ENCODE data around the gene FOXD4L6. TPM values are rescaled to one million over a fixed set of nuclear protein-coding genes. Genes with fewer than 3 reads are reported as not detected.
"Not testable (repeated sequence)": the region's sequence is repeated elsewhere in the genome, so short reads cannot be mapped to it uniquely, and the experiment has no call there.

The FOXD4L6 gene
- total RNA-seq: 1 to 10 TPM in 1 of 4 donors, under 1 TPM in 2, not detected in 1; 0.19 to 1.1 (median 0.25) TPM

DNA sequence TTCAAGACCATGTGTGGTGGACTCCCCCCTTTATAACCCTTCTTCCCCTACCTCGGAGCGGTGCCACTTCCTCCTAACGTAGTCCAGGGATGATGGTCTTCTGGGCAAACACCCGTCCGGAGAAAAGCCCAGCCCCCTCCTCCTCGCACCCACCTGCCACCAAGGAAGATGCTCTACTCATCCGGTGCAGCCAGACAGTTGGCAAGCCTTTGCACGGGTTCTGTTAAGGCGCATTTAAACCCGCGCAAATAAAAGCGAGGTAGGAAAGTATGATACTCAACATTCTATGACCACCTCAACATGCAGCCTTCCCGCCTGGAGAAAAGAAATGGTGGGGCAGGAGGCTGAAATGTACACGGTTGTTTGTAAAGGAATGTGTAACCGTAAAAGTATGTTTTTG lies at the start of gene FOXD4L6:
FOXD4L6 (minus strand) TSS at position 101 of the 400 bp plus-strand sequence. CDS start 298 bp downstream, outside the sequence.
- DNase-seq (ENCODE audit: low spot score); ATAC-seq (ENCODE audit: low FRiP score): not testable (repeated sequence)

- not testable (repeated sequence) for ATAC-seq (ENCODE audit: low FRiP score); DNase-seq (ENCODE audit: low spot score)
These were observed 46.5 kb upstream of the FOXD4L6 start for GRCh38 chr9:41174994-41175393.

GRCh38 chr9:41150116-41150515 lies 21.6 kb upstream of the FOXD4L6 start:
- ATAC-seq (ENCODE audit: low FRiP score); DNase-seq (ENCODE audit: low spot score): not testable (repeated sequence)

DNA sequence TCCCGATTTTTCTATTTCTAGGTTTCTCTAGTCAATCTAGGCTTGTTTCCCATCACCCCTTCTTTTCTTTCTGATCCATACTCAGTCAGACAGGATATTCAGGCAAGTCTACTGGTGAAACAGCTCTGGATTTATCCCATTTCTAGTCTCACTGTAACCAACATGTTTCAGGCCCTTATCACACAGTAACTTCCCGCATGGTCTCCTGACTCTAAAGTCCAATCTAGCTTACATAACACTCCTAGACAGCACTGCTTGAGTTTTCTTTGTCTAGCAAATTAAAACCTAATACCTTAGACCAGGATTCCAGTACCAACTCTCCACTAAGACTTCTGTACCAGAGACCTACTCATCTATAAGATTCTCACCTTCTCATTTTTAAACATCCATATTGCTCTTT lies 13.4 kb upstream of the FOXD4L6 start:
- not testable (repeated sequence) for DNase-seq (ENCODE audit: low spot score); ATAC-seq (ENCODE audit: low FRiP score)

- not testable (repeated sequence) for DNase-seq (ENCODE audit: low spot score); ATAC-seq (ENCODE audit: low FRiP score)
These were observed 1.6 kb downstream of the FOXD4L6 start for GRCh38 chr9:41126746-41127446.

- DNase-seq (ENCODE audit: low spot score); ATAC-seq (ENCODE audit: low FRiP score): not testable (repeated sequence)
These were observed 2.5 kb downstream of the FOXD4L6 start for GRCh38 chr9:41125936-41126335.

GRCh38 chr9:41125109-41125658 lies 3.3 kb downstream of the FOXD4L6 start:
- not testable (repeated sequence) for DNase-seq (ENCODE audit: low spot score); ATAC-seq (ENCODE audit: low FRiP score)

- not testable (repeated sequence) for ATAC-seq (ENCODE audit: low FRiP score); DNase-seq (ENCODE audit: low spot score)
These were observed 4.0 kb downstream of the FOXD4L6 start for GRCh38 chr9:41124250-41125108.

DNA sequence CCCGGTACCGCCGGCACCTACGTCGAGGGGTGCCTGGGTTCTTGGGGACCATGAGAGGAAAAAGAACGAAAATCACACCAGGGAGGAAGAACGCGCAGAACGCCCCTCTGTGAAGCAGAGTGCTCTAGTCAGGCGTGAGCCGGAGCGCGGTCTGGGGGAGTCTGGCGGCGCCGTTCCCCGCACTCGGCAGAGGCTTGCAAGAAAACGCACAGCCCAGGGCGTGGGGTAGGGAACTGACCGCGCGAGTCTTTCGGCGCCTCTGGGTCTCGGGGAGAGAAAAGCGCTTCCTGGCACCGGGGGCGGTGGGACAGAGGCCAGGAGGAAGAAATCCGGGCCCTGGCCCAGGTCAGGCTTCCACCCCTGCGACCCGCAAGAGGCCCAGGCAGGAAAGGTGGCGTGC lies 4.7 kb downstream of the FOXD4L6 start:
- not testable (repeated sequence) for DNase-seq (ENCODE audit: low spot score)
- ATAC-seq (ENCODE audit: low FRiP score): peak; percentile 59

DNA sequence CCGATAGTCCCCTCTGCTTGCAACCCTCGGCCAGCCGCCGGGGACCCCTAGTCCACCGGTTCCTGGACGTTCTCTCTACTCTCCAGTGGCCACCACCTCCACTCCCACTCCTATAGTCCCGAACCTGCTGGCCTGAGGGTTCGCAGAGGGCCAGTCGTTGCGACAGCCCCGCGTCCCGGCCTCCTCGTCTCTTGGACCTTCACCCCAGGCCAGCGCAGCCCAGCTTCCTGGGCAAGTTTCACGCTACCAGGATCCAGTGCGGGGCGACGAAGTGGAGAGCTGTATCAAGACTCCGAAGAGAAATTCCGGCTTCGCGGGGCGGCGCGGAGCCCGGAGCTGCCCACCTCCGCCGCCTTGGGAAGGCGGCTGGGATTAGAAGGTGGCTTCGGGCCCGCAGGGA lies 5.1 kb downstream of the FOXD4L6 start:
- peak; percentile 22 for ATAC-seq (ENCODE audit: low FRiP score)
- DNase-seq (ENCODE audit: low spot score): not testable (repeated sequence)

DNA sequence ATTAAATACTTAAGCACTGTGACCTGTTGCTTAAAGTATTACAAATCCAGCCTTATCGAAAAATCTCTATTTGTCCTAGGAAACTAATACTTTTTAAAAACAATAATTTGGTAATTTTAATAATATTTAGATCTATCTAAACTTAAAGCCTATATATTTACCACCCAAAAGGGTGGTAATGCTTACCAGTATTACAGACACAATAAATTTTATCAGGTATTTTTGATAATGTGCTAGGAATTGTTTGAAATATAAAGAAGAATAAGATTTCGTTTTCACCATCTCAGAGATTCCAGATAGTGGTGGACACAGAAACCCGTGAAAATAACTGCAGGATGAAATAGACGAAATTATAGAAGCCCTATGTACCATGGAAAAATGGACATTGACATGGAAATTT lies 7.8 kb downstream of the FOXD4L6 start:
- DNase-seq (ENCODE audit: low spot score); ATAC-seq (ENCODE audit: low FRiP score): not testable (repeated sequence)

GRCh38 chr9:41119719-41120118 lies 8.8 kb downstream of the FOXD4L6 start:
- DNase-seq (ENCODE audit: low spot score): not testable (repeated sequence)
- ATAC-seq (ENCODE audit: low FRiP score): peak; percentile 35

GRCh38 chr9:41119311-41119710 lies 9.2 kb downstream of the FOXD4L6 start:
- not testable (repeated sequence) for DNase-seq (ENCODE audit: low spot score); ATAC-seq (ENCODE audit: low FRiP score)

GRCh38 chr9:41113348-41113747 lies 15.1 kb downstream of the FOXD4L6 start:
- not testable (repeated sequence) for DNase-seq (ENCODE audit: low spot score)
- ATAC-seq (ENCODE audit: low FRiP score): peak; percentile 32

- DNase-seq (ENCODE audit: low spot score); ATAC-seq (ENCODE audit: low FRiP score): not testable (repeated sequence)
These were observed 17.1 kb downstream of the FOXD4L6 start for GRCh38 chr9:41111414-41111813.

DNA sequence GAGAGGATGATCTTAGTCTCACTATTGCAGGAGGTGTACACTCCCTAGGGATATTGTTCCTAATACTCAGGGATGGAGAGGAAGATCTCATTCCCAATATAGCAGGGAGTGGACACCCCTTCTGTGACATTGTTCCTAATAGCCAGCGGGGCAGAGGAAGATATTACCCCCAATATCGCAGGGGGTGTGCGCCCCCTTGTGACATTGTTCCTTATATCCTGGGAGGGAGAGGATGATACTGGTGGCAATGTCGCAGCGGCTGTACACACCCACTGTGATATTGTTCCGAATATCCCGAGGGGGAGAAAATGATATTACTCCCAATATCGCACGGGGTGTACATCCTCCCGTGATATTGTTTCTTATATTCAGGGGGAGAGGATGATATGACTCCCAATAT lies 17.6 kb downstream of the FOXD4L6 start:
- ATAC-seq (ENCODE audit: low FRiP score); DNase-seq (ENCODE audit: low spot score): not testable (repeated sequence)

DNA sequence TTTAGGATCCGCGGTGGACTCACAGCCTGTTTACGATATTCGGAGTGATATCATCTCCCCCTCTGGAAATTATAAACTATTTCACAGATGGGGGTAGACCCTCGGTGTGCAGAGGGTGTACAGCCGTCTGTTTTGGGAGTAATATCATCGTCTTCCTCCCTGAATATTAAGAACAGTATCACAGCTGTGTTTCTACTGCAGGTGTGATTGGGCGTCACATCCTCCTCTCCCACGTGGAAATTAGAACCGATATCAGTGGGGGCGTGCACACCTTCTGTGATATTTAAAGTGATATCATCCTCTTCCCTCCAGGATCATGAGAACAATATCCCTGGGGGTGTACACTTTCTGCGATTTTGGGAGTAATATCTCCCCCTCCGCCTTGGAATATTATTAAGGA lies 19.2 kb downstream of the FOXD4L6 start:
- not testable (repeated sequence) for DNase-seq (ENCODE audit: low spot score); ATAC-seq (ENCODE audit: low FRiP score)

DNA sequence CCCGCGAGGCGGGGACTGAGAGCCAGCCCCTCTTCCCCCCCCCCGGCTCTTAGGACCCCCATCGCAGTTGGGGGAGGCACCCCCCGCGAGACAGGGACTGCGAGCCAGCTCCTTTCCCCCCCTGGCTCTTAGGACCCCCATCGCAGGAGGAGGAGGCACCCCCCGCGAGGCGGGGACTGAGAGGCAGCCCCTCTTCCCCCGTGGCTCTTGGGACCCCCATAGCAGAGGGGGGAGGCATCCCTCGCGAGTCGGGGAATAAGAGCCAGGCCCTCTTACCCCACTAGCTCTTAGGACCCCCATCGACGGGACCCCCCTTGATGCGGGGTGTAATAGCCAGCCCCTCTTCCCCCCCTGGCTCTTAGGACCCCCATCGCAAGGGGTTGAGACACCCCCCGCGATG lies 19.7 kb downstream of the FOXD4L6 start:
- not testable (repeated sequence) for DNase-seq (ENCODE audit: low spot score); ATAC-seq (ENCODE audit: low FRiP score)

- not testable (repeated sequence) for DNase-seq (ENCODE audit: low spot score); ATAC-seq (ENCODE audit: low FRiP score)
These were observed 21.9 kb downstream of the FOXD4L6 start for GRCh38 chr9:41106472-41107116.

All from omental fat pad (tissue), 4 donors.